HG03064 (cell line): ENCODE results near the gene OR10J1.

ENCODE experiments used
- ATAC-seq: cut with Tn5 transposase; IDR thresholded peaks from one replicate; pipeline ENCODE4 v1.9.1; 2021; ENCODE audit warnings: low read depth; ENCODE audit not compliant: unreplicated experiment

Gene OR10J1

GRCh38 chr1:159483501-159483900, 44.0 kb downstream of the OR10J1 start:
- no peak for ATAC-seq
